Neural cell (in vitro differentiated cells): ENCODE data around the gene PLCXD3. TPM values are rescaled to one million over a fixed set of nuclear protein-coding genes. Genes with fewer than 3 reads are reported as not detected.

Source experiments
- H2AFZ ChIP-seq: fragments of 200-600, 300-800 bp; sonication (generic), shearing (Covaris generic); 2 replicates; pipeline ENCODE4 v1.6.0; 2014; ENCODE audit warnings: low read depth, mild to moderate bottlenecking, antibody characterized with exemption, low read length, moderate library complexity
- H3F3A ChIP-seq: fragments of 200-600 bp; shearing (Covaris generic); 2 replicates; pipeline ENCODE4 v1.6.1; 2016; ENCODE audit warnings: mild to moderate bottlenecking, moderate library complexity, mixed read lengths, antibody characterized with exemption, low read length; ENCODE audit not compliant: insufficient read depth, poor library complexity, severe bottlenecking
- H3K27ac ChIP-seq: fragments of 200-600, 300-800 bp; sonication (generic), shearing (Covaris generic); 2 replicates; pipeline ENCODE4 v1.5.1; 2014; ENCODE audit warnings: mild to moderate bottlenecking, low read length, moderate library complexity
- H3K27me3 ChIP-seq: fragments of 300-800, 200-600 bp; sonication (generic), shearing (Covaris generic); 2 replicates; pipeline ENCODE4 v1.6.0; 2014; ENCODE audit warnings: mild to moderate bottlenecking, low read depth, low read length, moderate library complexity; ENCODE audit not compliant: insufficient read depth
- H3K36me3 ChIP-seq: fragments of 300-800, 200-600 bp; sonication (generic), shearing (Covaris generic); 2 replicates; pipeline ENCODE4 v1.5.1; 2014; ENCODE audit warnings: mild to moderate bottlenecking, antibody characterized with exemption, low read length, moderate library complexity; ENCODE audit not compliant: insufficient read depth
- H3K4me2 ChIP-seq: fragments of 300-800, 200-600 bp; sonication (generic), shearing (Covaris generic); 2 replicates; pipeline ENCODE4 v1.6.0; 2014; ENCODE audit warnings: mild to moderate bottlenecking, low read length
- H3K4me3 ChIP-seq: fragments of 300-800, 200-600 bp; sonication (generic), shearing (Covaris generic); 2 replicates; pipeline ENCODE4 v1.5.1; 2014; ENCODE audit warnings: mild to moderate bottlenecking, low read length, moderate library complexity
- H3K79me2 ChIP-seq: fragments of 200-600 bp; shearing (Covaris generic); replicated peaks from 2 replicates; pipeline ENCODE4 v1.6.0; 2014; ENCODE audit warnings: mild to moderate bottlenecking, low read length, moderate library complexity; ENCODE audit not compliant: insufficient read depth
- H3K9ac ChIP-seq: fragments of 300-800, 200-600 bp; sonication (generic), shearing (Covaris generic); 2 replicates; pipeline ENCODE4 v1.6.1; 2016; ENCODE audit warnings: mild to moderate bottlenecking, low read length, mixed read lengths
- H3K9me2 ChIP-seq: fragments of 200-600 bp; shearing (Covaris generic); 2 replicates; pipeline ENCODE4 v1.6.1; 2016; ENCODE audit warnings: mild to moderate bottlenecking, low read length, mixed read lengths; ENCODE audit not compliant: insufficient read depth
- H3K9me3 ChIP-seq: fragments of 200-600, 300-800 bp; sonication (generic), shearing (Covaris generic); 2 replicates; pipeline ENCODE4 v1.6.1; 2016; ENCODE audit warnings: mild to moderate bottlenecking, mixed run types, low read length, moderate library complexity, mixed read lengths
- H4K20me1 ChIP-seq: fragments of 200-600 bp; shearing (Covaris generic); 2 replicates; pipeline ENCODE4 v1.6.1; 2016; ENCODE audit warnings: mild to moderate bottlenecking, mixed run types; ENCODE audit not compliant: insufficient read depth
- CTCF ChIP-seq: fragments of 450-650 bp; IDR thresholded peaks from 2 replicates; pipeline ENCODE4 v1.5.1; 2014; ENCODE audit warnings: antibody characterized with exemption, mild to moderate bottlenecking, moderate library complexity; ENCODE audit not compliant: poor library complexity, severe bottlenecking
- EP300 ChIP-seq: fragments of 450-650 bp; conservative IDR thresholded peaks from 2 replicates; pipeline ENCODE4 v1.6.1; 2014; ENCODE audit warnings: antibody characterized with exemption, mild to moderate bottlenecking, moderate library complexity; ENCODE audit not compliant: poor library complexity, severe bottlenecking
- EZH2 ChIP-seq: fragments of 200-600, 300-800 bp; shearing (Covaris generic), sonication (generic); IDR thresholded peaks from 2 replicates; pipeline ENCODE4 v1.6.1; 2014; ENCODE audit warnings: antibody characterized with exemption, low read length, borderline replicate concordance, mild to moderate bottlenecking; ENCODE audit not compliant: insufficient read depth, poor library complexity, severe bottlenecking
- MXI1 ChIP-seq: fragments of 450-650 bp; conservative IDR thresholded peaks from 2 replicates; pipeline ENCODE4 v1.6.1; 2014; ENCODE audit warnings: antibody characterized with exemption, mild to moderate bottlenecking; ENCODE audit not compliant: poor library complexity, severe bottlenecking
- POLR2AphosphoS5 ChIP-seq: IDR thresholded peaks from 2 replicates; pipeline ENCODE4 v1.6.1; 2012
- RAD21 ChIP-seq: fragments of 450-650 bp; conservative IDR thresholded peaks from 2 replicates; pipeline ENCODE4 v1.6.1; 2014; ENCODE audit warnings: antibody characterized with exemption, mild to moderate bottlenecking, moderate library complexity
- REST ChIP-seq: IDR thresholded peaks from 2 replicates; pipeline ENCODE4 v1.6.1; 2012; ENCODE audit warnings: borderline replicate concordance
- SMC3 ChIP-seq: fragments of 450-650 bp; conservative IDR thresholded peaks from 2 replicates; pipeline ENCODE4 v1.6.1; 2014; ENCODE audit warnings: antibody characterized with exemption, mild to moderate bottlenecking, moderate library complexity; ENCODE audit not compliant: poor library complexity
- TAF1 ChIP-seq: IDR thresholded peaks from 2 replicates; pipeline ENCODE4 v1.6.1; 2012; ENCODE audit warnings: low read depth
- polyA plus RNA-seq: library from polyadenylated mRNA; depleted of rRNA; stranded (reverse); fragments of >200 nt; gene quantifications from 2 replicates; pipeline ENCODE4 v1.2.3, GENCODE V29; 2014

Gene PLCXD3
- polyA plus RNA-seq, 1 donor from 2014 or later: 6.6 TPM

GRCh38 chr5:41507501-41507900 lies 2.9 kb downstream of the PLCXD3 start:
- H3K79me2 ChIP-seq: no peaks in the 10 kb centered on the region
- TF ChIP-seq TAF1 (no peak), EZH2 (no peak), POLR2AphosphoS5 (no peak), RAD21 (no peak), EP300 (no peak), CTCF (no peak), SMC3 (no peak), REST (no peak), MXI1 (no peak)
- no peaks in the 10 kb centered on the region for H4K20me1 ChIP-seq
- no peak overlapping the region for H3K27ac ChIP-seq
- H3K9me3 ChIP-seq: peaks cover 2% of the 10 kb centered on the region
- no peak overlapping the region for H3K4me2 ChIP-seq
- H3K4me3 ChIP-seq: no peak overlapping the region
- no peak overlapping the region for H3K9ac ChIP-seq
- peaks cover 4% of the 10 kb centered on the region for H3F3A ChIP-seq
- no peaks in the 10 kb centered on the region for H3K9me2 ChIP-seq
- peaks cover 69% of the 10 kb centered on the region for H3K27me3 ChIP-seq
- H3K36me3 ChIP-seq: no peaks in the 10 kb centered on the region
- H2AFZ ChIP-seq: no peak overlapping the region

GRCh38 chr5:41503860-41504259 lies 6.5 kb downstream of the PLCXD3 start:
- no peak overlapping the region for H3K4me2 ChIP-seq
- H3K36me3 ChIP-seq: no peaks in the 10 kb centered on the region
- no peaks in the 10 kb centered on the region for H3K9me2 ChIP-seq
- H3K9me3 ChIP-seq: no peaks in the 10 kb centered on the region
- H3K27ac ChIP-seq: no peak overlapping the region
- H3K9ac ChIP-seq: no peak overlapping the region
- no peak overlapping the region for H3K4me3 ChIP-seq
- peaks cover 46% of the 10 kb centered on the region for H3K27me3 ChIP-seq
- no peaks in the 10 kb centered on the region for H3F3A ChIP-seq
- TF ChIP-seq EP300 (no peak), MXI1 (no peak), POLR2AphosphoS5 (no peak), REST (no peak), EZH2 (no peak), CTCF (no peak), TAF1 (no peak), SMC3 (no peak), RAD21 (no peak)
- H4K20me1 ChIP-seq: no peaks in the 10 kb centered on the region
- no peak overlapping the region for H2AFZ ChIP-seq
- H3K79me2 ChIP-seq: no peaks in the 10 kb centered on the region
